Hematopoietic multipotent progenitor cell treated with erythropoietin and hydrocortisone succinate and interleukin-3 and kit ligand, for 8 days (in vitro differentiated cells): ENCODE results near the gene NBEAL2.
"Not testable (repeated sequence)": the region's sequence is repeated elsewhere in the genome, so short reads cannot be mapped to it uniquely, and the experiment has no call there.

Experiments
- DNase-seq: peaks from one replicate; pipeline ENCODE4 v3.0.0-alpha.2; 2015

NBEAL2 gene

GRCh38 chr3:47016086-47016933, 36.8 kb downstream of the NBEAL2 start:
- DNase-seq: peak; percentile 31

- peak; percentile 48 for DNase-seq
Measured at GRCh38 chr3:47016934-47017435, 37.5 kb downstream of the NBEAL2 start.

GRCh38 chr3:47017504-47018268, 38.2 kb downstream of the NBEAL2 start:
- DNase-seq: no peak

GRCh38 chr3:47018269-47018611, 38.8 kb downstream of the NBEAL2 start:
- no peak for DNase-seq

- DNase-seq: no peak
Measured at GRCh38 chr3:47019201-47019600, 39.7 kb downstream of the NBEAL2 start.

GRCh38 chr3:47020311-47020710, 40.8 kb downstream of the NBEAL2 start:
- DNase-seq: no peak

GRCh38 chr3:47022641-47023071, 43.2 kb downstream of the NBEAL2 start:
- DNase-seq: no peak

- DNase-seq: no peak
Measured at GRCh38 chr3:47024932-47025331, 45.5 kb downstream of the NBEAL2 start.

- DNase-seq: not testable (repeated sequence)
Measured at GRCh38 chr3:47026432-47026831, 47.0 kb downstream of the NBEAL2 start.

GRCh38 chr3:47028146-47028545, 48.7 kb downstream of the NBEAL2 start:
- DNase-seq: no peak

- DNase-seq: no peak
Measured at GRCh38 chr3:47028667-47029066, 49.2 kb downstream of the NBEAL2 start.

- DNase-seq: not testable (repeated sequence)
Measured at GRCh38 chr3:47031041-47031440, 51.6 kb downstream of the NBEAL2 start.

- no peak for DNase-seq
Measured at GRCh38 chr3:47034868-47035489, 55.5 kb downstream of the NBEAL2 start.

GRCh38 chr3:47035645-47036044, 56.2 kb downstream of the NBEAL2 start:
- DNase-seq: no peak

- no peak for DNase-seq
Measured at GRCh38 chr3:47036145-47036544, 56.7 kb downstream of the NBEAL2 start.

- DNase-seq: not testable (repeated sequence)
Measured at GRCh38 chr3:47037302-47037701, 57.8 kb downstream of the NBEAL2 start.

- DNase-seq: no peak
Measured at GRCh38 chr3:47041114-47041513, 61.6 kb downstream of the NBEAL2 start.

- no peak for DNase-seq
Measured at GRCh38 chr3:47042231-47042791, 62.8 kb downstream of the NBEAL2 start.

- no peak for DNase-seq
Measured at GRCh38 chr3:47047069-47047468, 67.6 kb downstream of the NBEAL2 start.

GRCh38 chr3:47047673-47048072, 68.2 kb downstream of the NBEAL2 start:
- no peak for DNase-seq

- no peak for DNase-seq
Measured at GRCh38 chr3:47054412-47054811, 74.9 kb downstream of the NBEAL2 start.

GRCh38 chr3:47056705-47057104, 77.2 kb downstream of the NBEAL2 start:
- DNase-seq: no peak

GRCh38 chr3:47057212-47057671, 77.8 kb downstream of the NBEAL2 start:
- no peak for DNase-seq
